Heart left ventricle (tissue), 13 donors: ENCODE measurements around the gene ORM1.

Experiments
- CTCF ChIP-seq, 12 donors: fragments of 200-600 bp; sonication (generic) in 4 of 12; IDR thresholded peaks; one replicate each; pipeline versions ENCODE4 v1.5.0 to v1.8.0; 2018 to 2022; ENCODE audit warnings: antibody characterized with exemption in 12 of 12, mild to moderate bottlenecking in 5 of 12
- POLR2A ChIP-seq, 2 donors: fragments of 450-650 bp; IDR thresholded peaks; one replicate each; pipeline ENCODE4 v1.6.1; 2017; ENCODE audit warnings: antibody characterized with exemption in 2 of 2, mild to moderate bottlenecking in 2 of 2, moderate library complexity in 2 of 2
- donor health status: ischemic (EF 13 %, LVEDD 7.1; RV severe dilation, severe dysfunction).
- donor health status: DM: no; HTN: yes; CAD: no.
- donor health status: DM: no; HTN: no; CAD: no.
- donor health status: ischemic (EF 25% LVEDD 6.9; RV normal size, moderate dysfunction).
- donor health status: ischemic (EF 25% LVEDD 5.7; RV mildly dilated, moderate dysfunction).
- donor health status: ischemic (EF 35%, LVEDD 5.7; RV mildly dilated, moderate dysfunction).
- donor health status: nonischemic (EF 11% LVEDD 7.7; RV severe dilation, severe dysfunction).
- donor health status: DM: yes; HTN: yes; CAD: no.
- donor health status: PGD.
- donor health status: ischemic (EF 29% LVEDD 5.4; RV normal size, mild dysfunction).
- donor health status: nonischemic (EF 23%, LVEDD 6.1; RV moderate dilation, normal function).

GRCh38 chr9:114327749-114328148 is 4.9 kb downstream of the ORM1 start:
- TF ChIP-seq CTCF (IDR thresholded peaks at IDR 0.05) (no peak), POLR2A (IDR thresholded peaks at IDR 0.05) (no peak)
